Esophagus squamous epithelium (tissue), 5 donors: ENCODE results near the gene IQGAP2. TPM values are rescaled to one million over a fixed set of nuclear protein-coding genes. Genes with fewer than 3 reads are reported as not detected.

Experiments
- DNase-seq: peaks from one replicate; lab custom pipeline; 2025; lab: John Stamatoyannopoulos, UW
- H3K27ac ChIP-seq, 4 donors: fragments of 200-600 bp; sonication (generic); one replicate each; pipeline ENCODE4 v1.5.1; 2016 to 2019; ENCODE audit warnings: mild to moderate bottlenecking in 1 of 4
- H3K27me3 ChIP-seq, 4 donors: fragments of 200-600 bp; sonication (generic); 1 replicate in 3 of 4; 2 replicates in 1 of 4; pipeline versions ENCODE4 v1.5.1 to v1.6.0; 2017 to 2021; ENCODE audit warnings: antibody characterized with exemption in 1 of 4
- H3K36me3 ChIP-seq, 3 donors: fragments of 200-600 bp; sonication (generic); one replicate each; pipeline ENCODE4 v1.5.1; 2016 to 2019
- H3K4me1 ChIP-seq, 3 donors: fragments of 200-600 bp; sonication (generic); one replicate each; pipeline ENCODE4 v1.5.1; 2017 to 2019
- H3K4me3 ChIP-seq, 4 donors: fragments of 200-600 bp; sonication (generic); 1 replicate in 3 of 4; 2 replicates in 1 of 4; pipeline ENCODE4 v1.5.1; 2016 to 2019; ENCODE audit warnings: mild to moderate bottlenecking in 2 of 4, moderate library complexity in 1 of 4
- H3K9me3 ChIP-seq, 3 donors: fragments of 200-600 bp; sonication (generic); one replicate each; pipeline ENCODE4 v1.5.1; 2016 to 2019
- POLR2A ChIP-seq, 4 donors: fragments of 450-650 bp; IDR thresholded peaks; one replicate each; pipeline ENCODE4 v1.6.1; 2017; ENCODE audit warnings: antibody characterized with exemption in 4 of 4, mild to moderate bottlenecking in 4 of 4, moderate library complexity in 3 of 4
- WGBS, 2 donors: methylation state at CpG; one replicate each; pipeline ENCODE4 v1.1.5; 2018; 5-methylcytosine and 5-hydroxymethylcytosine counted together
- intact Hi-C: fragments of 100-400 bp; cut with DNase I; formaldehyde crosslinking; loops from one replicate; pipeline ENCODE4 v1.15.0; 2022
- total RNA-seq, 4 donors: library from RNA; depleted of rRNA; stranded (reverse); fragments of >200 nt; gene quantifications; one replicate each; pipeline ENCODE4 v1.1.0, GENCODE V29; 2016
- TF ChIP-seq, protein P1 (sequence below), 6 experiments: fragments of 450-650 bp in 4 of 6; fragments of 200-600 bp in 2 of 6; sonication (generic) in 2 of 6; IDR thresholded peaks; one replicate each; pipeline ENCODE4 v1.5.1; 2016 to 2019; ENCODE audit warnings: antibody characterized with exemption in 6 of 6, mild to moderate bottlenecking in 4 of 6, moderate library complexity in 4 of 6
- donor health status: DM: yes; HTN: yes; CAD: no.

IQGAP2 gene
- total RNA-seq, 4 donors from 2014 or later, result 3.0 to 16.6 (median 5.9) TPM

DNA sequence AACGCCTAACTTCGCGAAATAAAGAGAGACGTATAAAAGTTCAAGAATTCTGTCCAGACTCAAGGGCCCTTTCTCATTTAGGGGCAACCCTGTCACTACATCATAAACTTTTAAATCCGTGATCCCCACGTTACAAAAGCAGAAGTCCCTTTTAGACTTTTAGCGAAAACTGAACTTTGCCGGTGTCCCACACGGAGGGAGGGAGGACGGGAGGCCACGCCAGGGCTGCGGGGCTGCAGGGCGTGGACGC, 312.3 kb downstream of the IQGAP2 start:
- TF ChIP-seq, protein P1, sequence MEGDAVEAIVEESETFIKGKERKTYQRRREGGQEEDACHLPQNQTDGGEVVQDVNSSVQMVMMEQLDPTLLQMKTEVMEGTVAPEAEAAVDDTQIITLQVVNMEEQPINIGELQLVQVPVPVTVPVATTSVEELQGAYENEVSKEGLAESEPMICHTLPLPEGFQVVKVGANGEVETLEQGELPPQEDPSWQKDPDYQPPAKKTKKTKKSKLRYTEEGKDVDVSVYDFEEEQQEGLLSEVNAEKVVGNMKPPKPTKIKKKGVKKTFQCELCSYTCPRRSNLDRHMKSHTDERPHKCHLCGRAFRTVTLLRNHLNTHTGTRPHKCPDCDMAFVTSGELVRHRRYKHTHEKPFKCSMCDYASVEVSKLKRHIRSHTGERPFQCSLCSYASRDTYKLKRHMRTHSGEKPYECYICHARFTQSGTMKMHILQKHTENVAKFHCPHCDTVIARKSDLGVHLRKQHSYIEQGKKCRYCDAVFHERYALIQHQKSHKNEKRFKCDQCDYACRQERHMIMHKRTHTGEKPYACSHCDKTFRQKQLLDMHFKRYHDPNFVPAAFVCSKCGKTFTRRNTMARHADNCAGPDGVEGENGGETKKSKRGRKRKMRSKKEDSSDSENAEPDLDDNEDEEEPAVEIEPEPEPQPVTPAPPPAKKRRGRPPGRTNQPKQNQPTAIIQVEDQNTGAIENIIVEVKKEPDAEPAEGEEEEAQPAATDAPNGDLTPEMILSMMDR (IDR thresholded peaks at IDR 0.05), result no peak
- peak in 1 of 4 donors; percentile 15 for TF ChIP-seq POLR2A (IDR thresholded peaks at IDR 0.05)
- Histone ChIP-seq H3K36me3 (no peaks in the 10 kb centered on the region), H3K4me1 (peaks cover 7 to 45% (median 10%) of the 10 kb centered on the region in 3 donors), H3K27ac (peak overlapping the region; percentile 53 to 82 (median 66)), H3K4me3 (peak overlapping the region; percentile 47 to 93 (median 57)), H3K27me3 (peaks cover 0 to 43% (median 7%) of the 10 kb centered on the region in 4 donors), H3K9me3 (no peaks in the 10 kb centered on the region)
- DNase-seq, result no peak
- intact Hi-C loops, result loop anchor here (10.0 kb wide), 1 partner anchor 59 kb away; no protein-coding TSS in a partner anchor
- 0 to 5% methylated on average over 4 to 10 of the region's 14 CpGs for WGBS, 2 donors

DNA sequence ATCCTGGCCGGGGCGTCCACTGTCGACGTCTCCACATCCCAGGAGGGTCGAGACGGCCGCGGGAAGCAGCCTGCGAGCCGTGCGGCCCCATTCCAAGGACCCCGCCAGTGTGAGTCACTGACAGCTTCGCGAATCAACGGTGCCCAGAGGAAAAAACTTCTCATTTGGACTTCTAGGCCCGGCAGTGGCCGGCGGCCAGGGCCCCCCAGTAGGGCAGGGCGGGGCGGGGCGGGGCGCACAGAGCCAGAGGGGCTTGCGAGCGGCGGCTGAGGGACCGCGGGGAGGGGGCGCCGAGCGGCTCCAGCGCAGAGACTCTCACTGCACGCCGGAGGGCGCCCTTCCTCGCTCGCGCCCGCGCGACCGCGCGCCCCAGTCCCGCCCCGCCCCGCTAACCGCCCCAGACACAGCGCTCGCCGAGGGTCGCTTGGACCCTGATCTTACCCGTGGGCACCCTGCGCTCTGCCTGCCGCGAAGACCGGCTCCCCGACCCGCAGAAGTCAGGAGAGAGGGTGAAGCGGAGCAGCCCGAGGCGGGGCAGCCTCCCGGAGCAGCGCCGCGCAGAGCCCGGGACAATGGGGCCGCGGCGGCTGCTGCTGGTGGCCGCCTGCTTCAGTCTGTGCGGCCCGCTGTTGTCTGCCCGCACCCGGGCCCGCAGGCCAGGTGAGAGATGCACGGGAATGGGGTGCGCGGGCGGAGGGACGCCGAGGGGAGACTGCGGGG, 312.8 kb downstream of the IQGAP2 start, which contains the start of gene F2R:
TSS of gene F2R (plus strand) at position 391 of the 720 bp plus-strand sequence. CDS start at position 573, 182 bp downstream.
- H3K4me3 ChIP-seq, result peak within 1 kb of the TSS; percentile 47 to 93 (median 57)
- H3K27ac ChIP-seq, result peak within 1 kb of the TSS; percentile 53 to 82 (median 66)
- peaks cover 7 to 45% (median 10%) of the 10 kb centered on the region in 3 donors for H3K4me1 ChIP-seq
- intact Hi-C loops, result loop anchor here (10.0 kb wide), 1 partner anchor 59 kb away; no protein-coding TSS in a partner anchor
- no peaks in the 10 kb centered on the region for H3K36me3 ChIP-seq
- H3K9me3 ChIP-seq, result no peaks in the 10 kb centered on the region
- H3K27me3 ChIP-seq, result peaks cover 0 to 43% (median 7%) of the 10 kb centered on the region in 4 donors
- TF ChIP-seq, protein P1 (IDR thresholded peaks at IDR 0.05), result peak in 4 of 6 experiments; percentile 10 to 46 (median 34)
- peak in 2 of 4 donors; percentile 13 to 17 for TF ChIP-seq POLR2A (IDR thresholded peaks at IDR 0.05)
- 0% methylated on average over 7 of the region's 82 CpGs; no CpG with 5 or more reads in 1 of the 2 donors for WGBS, 2 donors
- DNase-seq, result no peak

DNA sequence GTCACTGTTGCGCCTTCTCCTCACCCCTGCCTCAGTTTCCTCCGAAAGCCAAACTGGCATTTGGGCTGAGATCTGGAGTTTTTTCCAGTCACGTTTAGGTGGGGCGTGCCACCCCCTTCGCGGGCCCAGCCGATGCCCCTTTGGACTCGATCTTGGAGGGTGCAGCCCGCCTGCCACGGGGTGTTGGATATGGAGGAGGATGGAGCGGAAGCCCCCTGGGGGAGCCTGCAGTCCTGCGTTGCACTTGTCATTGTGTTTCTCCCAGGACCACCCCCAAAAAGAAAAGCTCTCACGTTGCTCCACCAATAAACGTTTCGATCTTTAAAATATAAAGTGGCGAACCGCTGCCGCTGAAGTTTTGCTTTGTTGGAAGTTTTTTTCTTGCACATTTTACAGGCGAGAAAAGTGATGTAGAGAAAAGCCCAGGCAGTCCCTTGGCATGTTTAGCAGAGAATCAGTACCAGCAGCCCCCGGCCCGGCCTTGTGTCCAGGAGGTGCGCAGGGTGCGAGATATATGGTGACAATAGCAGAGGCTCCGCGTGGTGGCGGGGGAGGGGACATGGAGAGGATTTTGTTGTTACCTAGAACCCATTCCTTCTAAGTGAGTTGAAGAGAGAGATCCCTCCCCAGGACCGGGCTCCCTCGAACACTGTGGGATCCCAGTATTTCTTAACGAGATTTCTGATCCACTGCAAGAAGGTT, 313.5 kb downstream of the IQGAP2 start:
- Histone ChIP-seq H3K4me3 (peak overlapping the region; percentile 47 to 93 (median 57)), H3K9me3 (no peaks in the 10 kb centered on the region), H3K27me3 (peaks cover 0 to 43% (median 7%) of the 10 kb centered on the region in 4 donors), H3K27ac (peak overlapping the region; percentile 53 to 82 (median 66)), H3K36me3 (no peaks in the 10 kb centered on the region), H3K4me1 (peaks cover 4 to 45% (median 10%) of the 10 kb centered on the region in 3 donors)
- WGBS, 2 donors, result 19 to 21% methylated on average over 17 of the region's 29 CpGs
- TF ChIP-seq POLR2A (IDR thresholded peaks at IDR 0.05), result no peak
- TF ChIP-seq, protein P1 (IDR thresholded peaks at IDR 0.05), result no peak
- intact Hi-C loops, result loop anchor here (10.0 kb wide), 1 partner anchor 58 kb away; no protein-coding TSS in a partner anchor
- DNase-seq, result no peak

DNA sequence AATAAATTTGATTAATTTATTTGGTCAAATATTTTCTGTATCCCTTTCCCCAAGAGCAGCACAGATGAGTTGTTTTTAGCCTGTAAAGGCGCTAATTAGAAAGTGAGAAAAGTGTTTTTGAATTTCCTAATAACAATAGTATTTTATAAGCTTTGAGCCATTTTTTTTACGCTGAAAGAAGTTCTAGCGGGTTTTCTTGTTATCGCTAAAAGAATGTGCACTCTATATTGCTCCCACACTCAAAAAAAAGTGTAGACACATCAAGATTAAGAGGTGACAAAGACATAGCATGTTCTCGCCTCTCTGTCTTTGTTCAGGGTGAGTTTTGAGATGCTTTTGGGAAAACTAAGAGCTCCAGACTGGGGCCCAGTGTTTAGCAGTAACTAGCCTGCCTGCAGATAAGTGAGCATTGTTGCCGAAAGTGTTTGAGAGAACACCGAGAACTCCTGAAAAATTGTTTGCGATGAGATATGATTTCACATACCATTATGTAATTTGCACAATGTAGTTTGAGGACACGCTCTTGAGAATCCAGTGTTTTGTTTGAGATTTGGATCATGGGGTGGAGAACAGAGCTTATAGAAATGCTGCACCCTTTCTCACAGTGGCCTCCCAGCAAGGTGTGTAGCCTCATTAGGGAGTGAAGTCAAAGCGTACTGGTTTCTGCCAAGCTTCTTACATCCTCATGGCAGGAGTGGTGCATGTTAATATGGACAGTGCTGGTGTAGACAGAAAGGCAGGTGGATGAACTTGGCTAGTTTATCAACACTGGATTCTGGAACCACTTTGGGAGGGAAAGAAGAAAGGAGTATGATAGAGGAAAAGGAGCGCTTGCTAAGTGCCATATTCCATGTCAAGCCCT, 314.4 kb downstream of the IQGAP2 start:
- TF ChIP-seq, protein P1 (IDR thresholded peaks at IDR 0.05), result no peak
- no peak for TF ChIP-seq POLR2A (IDR thresholded peaks at IDR 0.05)
- H3K36me3 ChIP-seq, result no peaks in the 10 kb centered on the region
- intact Hi-C loops, result loop anchor here (10.0 kb wide), 1 partner anchor 57 kb away; no protein-coding TSS in a partner anchor
- 80 to 88% methylated on average over 10 to 11 of the region's 11 CpGs for WGBS, 2 donors
- peaks cover 4 to 45% (median 10%) of the 10 kb centered on the region in 3 donors for H3K4me1 ChIP-seq
- H3K9me3 ChIP-seq, result no peaks in the 10 kb centered on the region
- no peak for DNase-seq
- H3K4me3 ChIP-seq, result peak overlapping the region; percentile 47 to 93 (median 57)
- H3K27ac ChIP-seq, result no peak overlapping the region
- H3K27me3 ChIP-seq, result peaks cover 0 to 43% (median 7%) of the 10 kb centered on the region in 4 donors
